HS-5 (cell line): ENCODE measurements around the gene SCEL.

Source experiments
- DNase-seq: peaks from one replicate; pipeline ENCODE4 v3.0.0-alpha.2; 2012; ENCODE audit warnings: low read depth

SCEL gene

DNA sequence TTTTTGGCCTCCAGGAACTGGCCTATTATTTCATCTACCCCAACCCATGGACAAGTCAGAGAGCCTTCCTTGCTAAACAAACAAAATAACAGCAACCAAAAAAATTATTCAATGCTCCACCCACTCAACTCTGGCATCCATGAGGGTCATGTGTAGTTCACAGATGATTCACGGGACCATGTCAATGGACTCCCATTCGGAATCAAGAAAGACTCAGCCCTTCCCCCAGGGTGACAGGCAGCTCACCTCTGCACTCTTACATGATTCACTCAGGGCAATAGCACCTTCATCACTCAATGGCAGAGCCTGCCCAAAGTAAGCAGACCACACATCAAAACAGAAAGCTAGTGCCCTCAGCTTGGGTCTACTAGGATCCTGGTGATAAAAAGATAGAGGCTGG lies 14.3 kb upstream of the SCEL start:
- DNase-seq = no peak

DNA sequence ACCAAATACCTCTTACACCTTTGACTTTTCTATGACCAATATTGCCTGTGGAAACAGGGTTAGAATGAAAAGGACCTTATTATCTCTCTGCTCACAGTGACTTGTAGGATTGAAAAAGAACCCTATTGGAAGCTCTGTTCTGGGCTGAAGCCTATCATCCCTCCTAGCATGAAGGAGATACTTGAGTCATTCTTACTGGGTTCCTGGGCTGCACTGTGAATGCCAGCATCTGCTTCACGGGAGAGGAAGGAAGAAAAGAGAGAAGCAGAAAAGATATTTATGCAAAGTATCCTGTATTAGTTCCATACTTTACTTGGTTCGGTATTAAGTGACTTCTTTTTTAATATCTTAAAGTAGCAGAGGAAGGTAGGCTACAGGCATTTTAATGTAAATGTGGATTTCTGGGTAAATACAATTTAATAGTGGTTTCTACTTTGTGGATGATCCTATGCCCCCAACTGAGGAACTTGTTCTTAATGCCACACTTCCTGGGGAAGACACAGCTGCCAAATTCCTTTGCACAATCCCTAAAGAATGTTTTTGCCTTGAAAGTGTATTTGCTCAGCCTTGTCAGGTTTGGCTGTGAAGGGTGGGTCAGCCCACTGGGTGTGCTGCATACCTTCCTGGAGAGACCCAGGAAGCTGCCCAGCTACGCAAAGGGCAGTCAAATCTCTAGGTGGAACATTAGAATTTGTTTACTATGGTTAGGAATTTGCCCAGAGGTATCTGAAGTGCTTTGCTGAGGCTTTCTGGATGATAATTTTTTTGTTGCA lies 13.7 kb upstream of the SCEL start:
- no peak for DNase-seq

DNA sequence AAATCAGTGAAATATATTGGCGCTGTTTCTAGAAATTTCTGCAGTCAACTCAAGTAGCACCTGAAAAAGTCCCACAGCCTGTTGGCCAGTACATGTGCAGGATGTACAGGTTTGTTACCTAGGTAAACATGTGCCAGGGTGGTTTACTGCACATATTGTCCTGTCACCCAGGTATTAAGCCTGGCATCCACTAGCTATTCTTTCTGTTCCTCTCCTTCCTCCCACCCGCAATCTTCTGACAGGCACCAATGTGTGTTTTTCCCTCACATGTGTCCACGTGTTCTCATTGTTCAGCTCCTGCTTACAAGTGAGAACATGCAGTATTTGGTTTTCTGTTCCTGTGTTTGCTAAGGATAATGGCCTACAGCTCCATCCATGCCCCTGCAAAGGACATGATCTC lies 13.1 kb upstream of the SCEL start:
- no peak for DNase-seq

DNA sequence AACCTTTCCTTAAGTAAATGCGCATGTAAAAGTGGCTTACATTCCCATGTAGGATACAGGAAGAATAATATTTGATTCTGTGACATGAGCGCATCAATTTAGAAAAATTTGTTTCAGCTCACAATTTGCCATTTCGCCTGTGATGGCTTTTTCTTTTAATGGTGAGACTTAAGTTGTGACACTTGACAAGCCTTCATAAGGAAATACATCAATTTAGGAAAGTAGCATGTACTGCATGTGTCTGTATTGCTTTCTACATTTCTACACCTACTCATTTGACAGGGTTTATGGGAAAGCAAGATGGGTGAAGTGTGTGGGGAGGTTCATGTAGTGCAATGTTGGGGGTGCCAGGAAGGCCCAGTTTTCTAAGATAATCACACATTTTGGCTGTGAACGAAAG lies 12.1 kb upstream of the SCEL start:
- DNase-seq = no peak

DNA sequence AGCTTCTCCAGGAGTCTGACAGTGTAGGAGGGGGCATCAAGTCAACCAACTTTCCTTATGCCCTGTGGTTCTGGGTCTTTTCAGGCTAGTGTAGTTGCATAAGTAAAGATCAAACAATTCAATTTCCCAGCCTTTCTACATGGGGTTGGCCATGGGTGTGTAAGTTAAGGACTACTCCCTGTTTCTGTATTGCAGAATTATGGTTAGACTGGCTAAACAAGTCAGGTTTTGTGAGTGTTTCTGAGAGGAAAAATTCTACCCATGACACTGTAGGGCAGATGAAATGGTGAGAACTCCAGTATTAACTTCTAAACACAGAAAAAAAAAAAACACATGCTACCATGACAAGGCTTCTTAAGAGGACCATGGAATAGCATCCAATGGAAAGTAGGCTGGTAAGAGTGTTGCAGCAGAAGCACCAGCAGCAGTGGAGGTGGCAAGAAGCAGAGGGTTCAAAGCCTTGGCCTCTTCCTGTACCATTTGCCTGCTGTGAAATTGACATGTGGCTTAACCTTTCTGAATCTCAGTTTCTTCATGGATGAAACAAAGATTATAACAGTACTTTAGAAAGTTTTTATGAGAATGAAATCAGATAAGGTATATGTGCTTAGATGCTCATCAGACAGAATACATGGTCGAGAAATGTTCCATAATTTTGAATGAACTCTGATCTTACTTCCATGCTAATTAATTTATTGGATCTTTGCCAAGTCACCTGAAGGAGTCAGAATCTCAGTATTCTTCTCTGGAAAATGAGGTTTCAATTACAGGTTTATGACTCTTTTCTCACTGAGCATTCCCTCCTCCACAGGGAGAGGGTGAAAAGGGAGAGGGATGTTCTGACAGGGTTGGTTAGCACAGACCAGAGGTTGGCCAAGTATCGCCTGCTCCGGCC lies 11.4 kb upstream of the SCEL start:
- no peak for DNase-seq

DNA sequence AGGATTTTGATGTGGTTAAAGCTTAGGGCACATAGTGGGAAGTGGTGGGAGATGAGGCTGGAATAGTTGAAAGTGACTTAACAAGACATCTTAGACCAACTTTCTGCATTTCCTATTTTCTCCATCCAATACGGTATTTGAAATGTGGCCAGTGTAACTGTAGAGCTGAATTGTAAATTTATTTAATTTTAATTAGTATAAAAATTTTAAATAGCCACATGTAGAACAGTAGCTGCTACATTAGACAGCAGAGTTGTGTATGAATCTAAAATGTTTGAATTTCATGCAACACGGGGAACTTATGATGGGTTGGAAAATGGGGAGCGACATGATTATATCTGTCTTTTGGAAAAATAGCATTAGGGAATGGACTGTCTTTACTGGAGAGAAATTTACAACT lies 7.1 kb upstream of the SCEL start:
- no peak for DNase-seq

DNA sequence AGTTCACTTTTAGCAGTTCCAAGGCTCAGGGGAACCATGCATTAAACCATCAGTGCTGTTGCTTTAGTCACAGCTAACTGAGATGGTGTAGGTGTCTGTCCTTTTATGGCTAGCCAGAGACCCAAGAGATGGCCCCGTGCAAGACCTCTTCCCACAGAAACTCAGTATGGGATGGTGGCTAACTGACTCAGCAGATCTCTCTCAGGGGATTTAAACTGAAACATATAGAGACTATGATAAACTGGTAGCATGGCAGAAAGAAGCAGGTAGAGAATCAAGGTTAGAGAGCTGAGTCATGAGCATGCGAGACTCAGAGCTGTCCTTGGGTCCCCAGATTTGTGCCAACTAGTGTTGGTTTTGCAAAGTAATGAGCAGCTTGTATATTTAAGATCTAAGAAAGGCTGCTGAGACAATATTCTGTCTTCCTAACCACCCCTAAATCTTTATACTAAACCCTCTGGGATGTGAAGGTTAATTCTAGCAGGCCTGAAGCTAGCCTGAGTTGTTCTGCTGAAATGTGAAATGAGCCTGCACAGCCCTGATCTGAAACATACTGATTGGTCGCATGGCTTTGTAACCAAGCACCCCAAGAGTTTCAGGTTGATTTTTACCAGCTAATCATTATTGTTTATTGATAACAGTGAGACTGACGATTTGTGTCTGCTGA lies 6.5 kb upstream of the SCEL start:
- no peak for DNase-seq

DNA sequence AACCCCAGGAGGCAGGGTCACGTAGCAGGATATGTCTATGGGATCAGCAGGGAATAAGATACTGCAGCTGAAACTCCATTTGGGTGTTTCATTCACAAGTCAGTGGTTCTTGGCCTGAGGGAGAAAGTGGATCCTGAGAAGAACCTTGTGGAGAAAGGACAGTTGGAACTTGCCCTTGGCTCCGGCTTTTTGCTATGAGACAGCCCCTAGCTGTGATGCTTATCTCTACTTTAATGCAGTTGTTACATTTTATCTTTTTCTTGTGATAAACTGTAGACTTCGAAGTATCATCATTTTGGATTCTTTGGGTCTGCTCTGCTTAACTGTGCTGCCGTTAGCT lies 6.0 kb upstream of the SCEL start:
- DNase-seq = no peak

DNA sequence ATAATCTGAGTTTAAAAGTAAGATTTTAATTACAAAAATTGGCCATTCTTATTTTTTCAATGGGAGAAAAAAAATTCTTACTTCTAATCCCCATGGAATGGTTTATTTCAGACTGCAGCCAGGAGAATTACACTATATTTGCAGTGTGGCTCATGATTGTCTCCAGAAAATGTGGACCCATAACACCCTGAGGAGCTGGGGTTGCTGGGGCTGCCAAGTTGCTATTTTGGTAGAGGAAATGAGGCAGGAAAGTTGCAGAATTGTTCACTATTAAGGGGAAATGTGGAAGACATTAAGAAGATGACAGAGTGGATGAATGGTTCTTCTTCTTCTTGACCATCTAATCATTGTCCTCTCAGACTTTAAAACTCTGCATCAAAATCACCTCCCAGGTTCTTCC lies 4.6 kb upstream of the SCEL start:
- DNase-seq = no peak

DNA sequence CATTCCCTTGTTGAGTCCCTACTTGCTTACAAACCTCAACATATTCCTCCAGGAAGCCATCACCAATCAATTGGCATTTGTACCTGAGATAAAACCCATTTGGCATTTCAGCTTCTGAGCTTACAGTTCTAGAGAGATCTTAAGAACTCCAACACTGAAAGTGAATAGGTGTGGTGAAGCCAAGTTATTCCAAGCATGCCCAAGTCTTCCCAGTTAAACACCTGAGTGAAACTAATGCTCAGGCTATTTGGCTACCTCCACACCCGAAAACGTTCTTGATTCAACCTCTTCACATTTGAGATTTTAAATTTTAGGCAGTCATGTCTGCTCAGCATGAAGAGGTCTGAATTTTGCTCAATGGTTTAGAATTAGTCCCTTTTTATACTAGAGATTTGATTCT lies 2.5 kb upstream of the SCEL start:
- DNase-seq = no peak

DNA sequence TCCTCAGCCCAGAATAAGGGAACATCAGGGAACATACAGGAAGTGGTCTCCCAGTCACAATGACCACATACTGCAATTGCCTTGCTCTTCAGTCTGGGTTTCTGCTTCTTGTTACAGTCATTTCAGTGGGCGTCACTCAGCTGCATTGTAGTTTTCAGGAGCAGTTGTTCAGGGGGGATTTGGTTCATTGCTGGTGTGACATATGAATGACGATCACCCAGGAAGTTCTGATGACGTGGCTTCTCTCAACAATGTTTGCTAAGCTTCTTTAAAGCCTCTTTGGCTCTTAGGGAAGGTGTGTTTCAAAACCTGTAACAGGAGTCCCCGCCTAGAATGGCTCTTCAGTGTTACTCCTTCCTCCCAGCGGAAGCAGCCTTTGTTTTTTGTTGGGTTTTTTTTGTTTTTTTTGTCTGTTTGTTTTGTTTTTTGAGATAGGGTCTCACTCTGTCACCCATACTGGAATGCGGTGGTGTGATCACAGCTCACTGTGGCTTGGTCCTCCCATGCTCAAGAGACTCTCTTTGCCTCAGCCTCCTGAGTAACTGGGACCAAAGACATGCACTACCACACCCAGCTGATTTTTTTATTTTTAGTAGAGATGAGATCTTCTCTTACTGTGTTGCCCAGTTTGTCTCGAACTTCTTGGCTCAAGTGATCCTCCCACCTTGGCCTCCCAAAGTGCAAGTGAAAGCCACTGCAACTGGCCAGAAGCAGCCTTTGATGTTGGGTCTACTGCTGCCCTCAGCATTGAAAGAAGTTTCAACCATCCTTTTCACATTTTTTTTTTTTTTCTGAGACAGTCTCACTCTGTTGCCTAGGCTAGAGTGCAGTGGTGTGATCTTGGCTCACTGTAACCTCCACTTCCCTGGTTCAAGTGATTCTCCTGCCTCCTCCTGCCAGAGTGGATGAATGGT lies 1.4 kb upstream of the SCEL start:
- DNase-seq = no peak

DNA sequence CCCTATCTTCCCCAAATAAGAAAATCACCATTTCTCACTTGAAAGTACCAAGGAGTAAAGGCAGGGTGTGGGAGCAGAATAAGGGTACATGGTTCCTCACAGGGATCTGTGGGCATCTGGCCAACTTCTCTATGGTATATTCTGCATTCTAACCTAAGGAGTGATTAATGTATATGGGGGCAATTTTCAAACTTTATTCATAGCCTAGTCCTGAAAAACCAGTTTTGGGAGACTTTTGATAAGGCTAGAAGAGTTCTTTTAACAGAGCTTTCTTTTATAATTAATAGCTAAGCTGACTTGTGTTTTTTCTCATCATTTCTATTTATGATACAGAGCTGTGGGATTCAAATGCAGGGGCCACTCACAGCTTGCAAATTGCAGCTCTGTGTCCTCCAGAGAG lies 852 bp downstream of the SCEL start:
- no peak for DNase-seq

DNA sequence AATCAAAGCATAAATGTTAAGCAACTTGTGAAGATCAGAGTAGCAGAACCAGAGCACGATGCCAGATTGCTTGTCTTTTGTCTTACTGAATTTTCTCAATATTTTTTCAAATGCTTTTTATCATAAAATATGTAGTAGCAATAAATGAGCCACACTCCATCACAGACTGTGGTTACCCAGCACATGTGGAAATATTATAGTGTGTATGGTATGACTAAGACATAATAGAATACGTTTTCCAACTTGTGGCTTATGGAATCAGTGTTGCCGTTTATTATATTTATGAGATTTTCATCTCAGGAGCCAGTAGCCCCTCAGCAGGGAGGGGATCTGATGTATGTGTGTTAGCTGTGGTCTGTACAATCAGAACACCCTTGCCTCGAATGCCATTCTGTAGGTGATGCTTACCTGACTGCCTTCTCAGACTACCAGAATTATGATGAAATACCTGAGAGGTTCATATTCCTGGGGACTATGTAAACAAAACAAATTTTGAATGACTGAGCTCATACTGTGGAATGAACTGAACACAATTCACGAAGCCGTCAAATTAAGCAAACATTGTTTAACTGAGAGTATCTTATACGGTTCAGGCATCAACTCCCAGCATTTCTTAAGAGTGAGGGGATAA lies 1.9 kb downstream of the SCEL start:
- no peak for DNase-seq

DNA sequence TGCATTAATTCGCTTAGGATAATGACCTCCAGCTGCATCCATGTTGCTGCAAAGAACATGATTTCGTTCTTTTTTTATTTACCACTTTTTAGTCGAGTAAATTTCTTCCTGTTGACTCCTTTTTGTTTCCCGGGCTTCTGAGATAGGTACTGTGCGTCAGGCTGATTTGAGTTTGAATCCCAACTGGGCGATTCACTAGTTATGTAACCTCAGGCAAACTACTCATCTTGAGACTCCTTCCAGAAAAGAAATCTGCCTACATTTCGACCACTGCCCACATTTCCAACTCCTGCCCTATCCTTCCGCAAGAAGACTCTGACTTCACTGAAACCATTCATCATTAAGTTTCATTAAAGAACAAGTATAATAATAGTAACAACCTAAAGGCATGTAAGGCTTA lies 8.2 kb downstream of the SCEL start:
- no peak for DNase-seq

DNA sequence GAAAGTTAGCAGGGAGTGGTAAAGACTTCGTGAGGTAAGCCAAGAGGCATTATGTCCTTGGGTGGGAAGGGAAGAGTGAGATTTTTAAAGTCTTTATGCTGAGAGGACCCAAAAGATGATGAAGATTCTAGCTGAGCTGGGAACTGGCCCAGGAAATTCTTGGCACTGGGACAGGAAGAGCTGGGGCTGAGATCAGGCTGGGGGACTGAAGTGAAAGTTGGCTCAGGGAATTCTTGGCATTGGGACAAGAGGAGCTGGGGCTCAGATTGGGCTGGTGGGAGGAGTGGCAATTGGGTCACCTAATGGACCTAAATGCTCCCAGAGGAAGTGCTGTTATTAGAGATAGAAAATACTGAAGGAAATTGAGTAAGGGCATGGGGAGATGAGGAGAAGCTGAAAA lies 8.8 kb downstream of the SCEL start:
- DNase-seq = no peak

DNA sequence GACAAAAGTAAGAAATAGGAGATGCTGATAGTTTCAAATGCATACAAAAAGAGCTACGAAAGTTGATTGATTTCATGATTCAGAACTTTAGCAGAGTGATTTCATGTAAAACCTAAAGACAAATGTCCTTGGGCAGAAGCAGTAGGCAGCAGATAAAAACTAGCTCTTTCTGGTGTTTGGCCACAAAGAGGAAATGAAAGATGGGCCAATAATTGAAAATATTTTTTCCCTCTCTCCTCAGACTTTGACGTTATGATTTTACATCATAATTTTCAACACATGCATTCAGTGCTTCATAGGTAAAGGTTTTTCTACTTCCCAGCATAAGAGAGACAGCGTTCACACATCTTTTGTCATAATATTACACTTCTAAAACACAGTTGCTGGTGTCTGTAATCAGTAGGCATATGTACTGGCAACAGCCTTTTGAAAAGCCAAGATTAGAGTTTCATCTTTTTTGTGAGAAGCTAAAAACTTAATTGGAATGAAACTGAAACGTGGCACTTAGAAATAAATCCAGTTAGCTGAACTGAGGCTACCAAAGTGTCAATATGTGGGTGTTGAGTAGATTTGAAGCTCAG lies 9.3 kb downstream of the SCEL start:
- DNase-seq = no peak

DNA sequence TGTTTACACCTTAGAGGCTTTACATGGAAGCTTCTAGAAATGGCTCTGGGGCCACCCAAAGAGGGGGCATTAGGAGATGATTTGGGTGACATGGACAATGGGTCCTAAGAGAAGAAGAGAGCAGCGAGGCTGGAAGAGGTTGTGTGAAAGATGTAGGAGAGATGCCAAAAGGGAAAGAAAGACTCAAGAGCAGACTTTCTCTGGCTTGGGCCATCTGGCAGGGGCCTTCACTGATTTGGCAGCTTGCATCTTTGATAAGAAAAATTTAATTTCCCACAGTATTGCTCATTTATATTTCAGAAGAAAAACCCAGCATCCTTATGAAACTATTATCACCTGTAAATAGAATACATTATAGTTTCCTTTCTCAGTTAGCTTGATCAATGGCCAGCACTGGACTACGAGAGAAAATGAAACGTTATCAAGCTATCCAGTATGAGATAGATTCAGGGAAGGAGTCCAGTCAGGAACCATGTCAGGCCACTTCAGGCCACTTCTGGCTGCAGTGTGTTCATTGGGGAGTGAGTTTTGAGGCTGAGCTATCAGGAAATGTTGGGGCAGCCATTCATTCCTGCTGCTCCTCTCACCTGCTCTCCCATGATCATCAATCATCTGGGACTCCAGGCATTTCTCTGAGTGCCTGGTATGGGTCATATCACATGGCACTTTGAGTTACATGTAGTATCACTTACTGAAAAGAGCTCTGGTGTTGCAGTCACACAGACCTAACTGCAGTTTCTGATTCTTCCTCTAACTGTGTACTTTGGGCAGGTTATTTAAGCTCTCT lies 10.3 kb downstream of the SCEL start:
- DNase-seq = no peak

DNA sequence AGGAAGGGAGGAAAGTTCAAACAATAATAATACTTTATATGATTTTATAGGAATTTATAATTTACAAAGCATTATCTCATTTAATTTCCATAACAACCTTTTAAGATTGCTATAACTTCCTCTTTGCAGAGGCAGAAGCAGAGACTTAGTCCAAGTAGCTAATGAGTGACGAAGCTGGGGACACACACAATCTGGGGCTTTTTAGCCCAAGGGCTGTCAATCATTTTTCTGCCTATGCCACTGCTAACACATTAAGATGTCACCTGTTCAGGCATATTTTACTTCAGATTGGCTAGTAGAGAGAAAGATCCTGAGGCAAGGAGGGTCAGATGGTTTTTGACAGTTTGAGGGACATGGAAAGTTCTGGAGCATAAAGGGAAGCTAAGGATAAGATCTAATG lies 12.6 kb downstream of the SCEL start:
- DNase-seq = no peak

DNA sequence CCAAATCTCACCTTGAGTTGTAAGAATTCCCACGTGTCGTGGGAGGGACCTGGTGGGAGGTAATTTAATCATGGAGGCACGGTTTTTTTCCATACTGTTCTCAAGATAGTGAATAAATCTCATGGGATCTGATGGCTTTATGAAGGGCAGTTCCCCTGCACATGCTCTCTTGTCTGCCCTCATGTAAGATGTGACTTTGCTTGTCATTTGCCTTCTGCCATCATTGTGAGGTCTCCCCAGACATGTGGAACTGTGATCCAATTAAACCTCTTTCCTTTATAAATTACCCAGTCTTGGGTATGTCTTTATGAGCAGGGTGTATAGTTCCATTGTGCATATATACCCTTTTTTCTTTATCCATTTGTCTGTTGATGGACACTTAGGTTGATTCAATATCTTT lies 13.1 kb downstream of the SCEL start:
- DNase-seq = no peak

DNA sequence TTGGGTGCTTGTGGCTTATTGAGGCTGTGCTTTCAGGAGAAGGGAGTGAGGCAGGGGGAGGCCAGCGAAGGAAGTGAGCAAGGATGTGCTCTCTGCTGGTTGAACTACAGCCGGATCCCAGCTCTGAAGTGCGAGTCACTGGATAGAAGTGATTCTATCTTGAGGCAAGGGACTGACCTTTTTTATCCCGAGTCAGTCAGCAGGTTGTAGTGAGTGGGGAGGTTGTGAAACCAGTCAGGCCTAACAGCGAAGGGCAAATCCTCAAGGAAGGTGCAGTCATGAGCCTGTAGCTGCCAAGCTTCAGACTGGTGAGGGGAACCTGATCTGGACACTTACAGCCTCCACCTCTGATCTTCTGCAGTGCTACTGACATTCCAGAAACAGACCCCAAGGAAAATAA lies 18.6 kb downstream of the SCEL start:
- DNase-seq = no peak
